GM19324 (cell line): ENCODE measurements around the gene CDH13.
A peak's percentile ranks its signal among the peaks of the same experiment; 100 is the strongest.

Experiments
- ATAC-seq: cut with Tn5 transposase; IDR thresholded peaks from one replicate; pipeline ENCODE4 v1.9.1; 2021; ENCODE audit warnings: mild to moderate bottlenecking, moderate library complexity; ENCODE audit not compliant: unreplicated experiment, low FRiP score

CDH13 gene

DNA sequence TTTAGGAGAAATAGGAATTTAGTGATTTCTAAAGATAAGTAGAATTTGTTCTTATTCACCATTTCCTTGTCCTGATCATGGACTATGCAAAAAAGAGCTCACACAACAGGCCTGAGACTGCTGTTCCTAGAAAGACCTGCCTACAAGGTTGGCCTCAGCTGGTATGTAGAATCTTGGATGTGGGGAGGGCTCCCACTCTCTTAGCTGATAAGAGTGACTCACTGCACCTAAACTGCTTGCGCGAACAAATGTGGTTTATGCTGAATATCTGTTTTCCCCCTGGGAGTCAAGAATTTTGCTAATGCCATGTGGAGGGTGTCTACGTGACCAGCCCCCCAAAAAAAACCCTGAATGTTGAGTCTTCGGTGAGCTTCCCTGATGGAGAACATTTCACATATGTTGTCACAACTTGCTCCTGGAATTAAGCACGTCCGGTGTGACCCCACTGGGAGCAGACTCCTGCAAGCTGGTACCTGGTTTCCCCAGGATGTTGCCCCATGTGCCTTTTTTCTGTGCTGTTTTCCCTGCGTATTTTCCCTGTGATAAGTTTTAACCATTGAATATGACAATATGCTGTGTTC lies 1112.2 kb downstream of the CDH13 start:
- ATAC-seq: no peak

DNA sequence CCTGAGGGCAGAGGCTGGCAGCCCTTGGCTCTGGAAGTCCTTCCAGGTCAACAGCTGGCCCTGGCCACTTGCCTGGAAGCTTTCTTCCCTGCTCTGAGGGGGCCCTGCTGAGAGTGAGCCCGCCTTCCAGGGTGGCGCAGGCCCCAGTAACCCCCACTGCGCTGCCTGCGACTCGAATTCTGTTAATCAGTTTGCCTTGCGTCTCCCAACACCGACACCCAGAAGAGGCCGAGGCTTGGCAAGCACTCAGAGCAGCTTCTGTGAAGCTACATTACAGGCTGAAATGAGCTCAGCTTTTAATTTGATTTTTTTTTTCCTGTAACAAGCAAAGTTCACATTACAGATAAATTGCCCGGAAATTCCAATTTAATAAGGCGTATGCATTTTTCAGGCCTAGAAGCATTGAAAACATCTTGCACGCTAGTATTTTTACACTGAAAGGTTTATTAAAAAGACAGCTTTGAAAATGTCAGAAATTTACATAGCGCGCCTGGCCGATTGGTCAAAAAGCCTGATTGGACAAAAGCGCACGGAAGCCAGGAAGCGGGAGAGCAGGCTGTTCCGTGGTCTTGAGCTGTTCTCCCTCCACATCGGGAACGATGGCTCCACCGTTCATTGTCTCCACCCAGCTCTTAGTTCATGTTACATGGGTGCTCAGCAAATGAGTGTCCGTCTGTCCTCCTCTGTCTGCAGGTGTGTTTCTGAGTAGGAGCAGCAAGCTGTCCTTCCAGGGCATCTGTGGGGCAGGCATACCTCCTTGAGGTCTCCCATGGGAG lies 1115.5 kb downstream of the CDH13 start:
- no peak for ATAC-seq

DNA sequence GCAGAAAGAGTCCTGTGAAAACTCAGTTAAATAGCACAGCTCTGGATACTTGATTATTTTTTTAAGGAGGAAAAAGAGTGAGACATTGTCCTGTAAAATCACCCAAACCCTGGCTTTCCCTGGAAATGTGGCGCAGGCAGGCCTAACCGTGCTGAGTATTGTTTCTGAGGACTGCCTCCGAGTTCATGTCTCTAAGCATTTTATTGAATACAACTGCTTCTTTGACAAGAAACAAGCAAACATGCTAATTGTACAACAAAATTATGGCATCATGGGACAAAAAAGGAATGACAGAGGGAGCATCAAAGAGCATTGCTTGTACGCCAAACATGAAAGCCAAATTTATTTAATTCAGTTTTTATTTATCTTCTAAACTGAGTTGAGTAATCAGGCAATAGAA lies 1116.5 kb downstream of the CDH13 start:
- ATAC-seq: no peak

DNA sequence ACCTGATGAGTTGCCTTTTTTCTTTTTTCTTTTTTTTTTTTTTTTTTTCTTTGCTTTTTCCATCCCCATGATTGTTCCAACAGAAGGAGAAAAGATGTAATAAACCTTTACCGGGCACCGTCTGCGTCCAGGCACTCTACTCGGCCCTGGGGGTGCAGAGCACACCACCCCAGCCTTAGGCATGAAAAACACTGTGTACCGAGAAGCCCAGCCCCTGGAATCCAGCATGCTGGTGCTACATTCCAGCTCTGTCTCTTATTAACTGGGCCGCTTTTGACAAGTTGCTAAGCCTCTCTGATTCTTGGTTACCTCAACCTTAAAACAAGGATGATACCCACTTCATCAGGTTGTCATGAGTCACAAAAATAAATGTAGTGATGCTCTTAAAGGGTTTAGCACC lies 1117.0 kb downstream of the CDH13 start:
- ATAC-seq: no peak

DNA sequence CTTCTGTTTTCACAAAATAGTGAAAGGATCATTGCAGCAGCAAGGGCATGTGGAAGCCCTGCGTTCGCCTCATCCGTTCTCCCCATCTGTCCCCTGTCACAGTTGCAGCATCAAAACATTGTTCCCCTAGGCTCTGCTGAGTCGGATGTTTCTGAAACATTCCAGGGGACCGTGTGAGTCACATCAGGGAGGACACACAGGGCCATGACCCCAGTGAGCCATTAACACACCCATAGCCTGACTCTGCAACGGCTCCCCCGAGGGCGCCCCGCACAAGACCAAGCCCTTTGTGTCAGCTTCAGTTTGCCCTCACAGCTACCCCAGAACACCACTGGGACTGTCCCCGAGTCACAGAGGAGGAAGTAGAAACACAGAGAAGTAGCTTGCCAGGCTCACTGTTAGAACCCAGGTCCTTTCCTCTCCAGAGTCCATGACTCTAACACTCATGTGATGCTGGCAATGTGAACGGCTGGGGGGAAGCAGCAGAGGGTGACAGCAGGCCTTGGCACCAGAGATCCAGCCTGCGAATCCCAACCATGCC lies 1117.7 kb downstream of the CDH13 start:
- peak; percentile 49 for ATAC-seq

DNA sequence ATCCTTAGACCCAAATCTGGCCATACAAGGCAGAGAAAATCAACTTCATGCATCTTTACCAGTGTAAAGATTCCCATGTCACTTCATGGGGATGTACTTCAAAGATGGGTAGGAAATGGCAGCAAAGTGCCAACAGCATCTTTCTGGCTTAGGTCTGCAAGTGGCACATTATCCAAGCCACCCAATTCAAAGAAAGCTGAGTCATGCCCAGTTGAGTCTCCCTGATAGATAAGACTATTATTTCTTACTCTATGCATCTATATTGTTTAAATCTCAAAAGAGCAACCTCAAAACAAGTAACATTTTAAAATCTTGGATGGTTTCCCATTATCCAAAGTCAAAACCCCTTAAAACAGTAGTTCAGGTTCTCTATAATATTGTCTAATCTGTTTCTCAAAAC lies 1119.8 kb downstream of the CDH13 start:
- no peak for ATAC-seq

DNA sequence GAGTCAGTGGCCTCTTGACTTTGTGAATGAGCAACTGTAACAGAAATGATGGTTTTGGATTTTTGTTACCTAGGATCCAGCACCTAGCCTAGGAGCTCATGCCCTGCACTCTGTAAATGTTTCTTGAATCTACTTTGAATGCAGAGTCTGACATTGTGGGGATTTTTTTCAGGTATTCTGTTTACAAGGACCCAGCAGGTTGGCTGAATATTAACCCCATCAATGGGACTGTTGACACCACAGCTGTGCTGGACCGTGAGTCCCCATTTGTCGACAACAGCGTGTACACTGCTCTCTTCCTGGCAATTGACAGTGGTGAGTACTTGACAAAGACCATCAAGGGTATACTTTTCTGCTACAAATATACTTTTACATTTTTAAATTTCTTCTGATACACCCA lies 1121.2 kb downstream of the CDH13 start:
- ATAC-seq: no peak

DNA sequence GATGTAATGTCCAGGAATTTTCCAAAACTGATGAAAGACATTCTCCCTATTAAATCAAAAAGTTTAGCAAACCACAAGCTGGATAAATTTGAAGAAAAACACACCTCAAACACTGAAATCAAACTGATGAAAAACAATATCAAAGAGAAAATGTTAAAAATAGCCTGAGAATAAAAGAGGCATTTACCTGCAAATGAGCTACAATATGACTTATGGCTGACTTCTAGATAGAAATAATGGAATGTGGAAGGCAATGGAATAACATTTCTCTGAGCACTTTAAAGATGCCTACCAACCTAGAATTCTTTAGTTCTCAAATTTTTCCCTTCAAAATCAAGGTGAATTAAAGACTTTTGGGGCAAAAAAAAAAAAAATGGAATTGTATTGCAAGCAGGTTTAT lies 1128.6 kb downstream of the CDH13 start:
- ATAC-seq: no peak

DNA sequence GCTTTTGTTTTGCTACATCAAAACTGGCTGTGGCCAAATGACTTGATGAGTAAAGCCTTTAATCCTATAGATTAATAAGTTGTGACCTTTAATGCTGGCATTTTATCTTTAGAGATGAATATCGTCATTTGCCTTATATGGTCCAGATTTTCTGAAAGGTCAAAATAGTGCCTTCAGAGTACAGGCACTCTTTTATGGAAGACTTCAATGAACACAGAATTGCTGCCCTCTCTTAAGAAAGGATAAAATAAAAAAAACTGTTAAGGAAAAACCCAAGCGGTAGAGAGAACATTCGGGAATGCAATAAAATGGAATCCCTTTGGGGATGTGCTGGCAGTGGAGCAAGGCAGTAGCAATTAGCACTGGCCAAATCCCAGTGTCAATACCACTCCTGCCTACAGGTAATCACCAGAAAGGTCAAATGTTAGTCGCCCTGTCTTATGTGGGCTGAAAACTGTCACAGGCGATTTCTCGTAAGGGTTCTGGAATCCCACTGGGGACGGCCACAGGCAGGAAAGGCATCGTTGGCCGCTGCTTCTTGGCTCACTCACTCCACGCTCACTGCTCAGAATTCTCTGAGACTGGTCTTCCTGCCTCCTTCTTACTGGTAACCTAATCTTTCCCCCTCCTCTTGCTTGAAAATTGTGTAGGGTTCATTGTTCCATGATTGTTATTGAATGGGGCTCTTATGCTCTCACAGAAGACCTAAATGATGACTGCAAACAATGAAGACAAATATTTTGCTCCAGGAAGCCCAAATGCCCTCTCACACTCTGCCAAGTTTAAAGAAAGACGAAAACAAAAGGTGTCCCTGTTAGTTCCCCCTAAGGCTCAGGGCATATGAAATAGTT lies 1135.6 kb downstream of the CDH13 start:
- no peak for ATAC-seq

DNA sequence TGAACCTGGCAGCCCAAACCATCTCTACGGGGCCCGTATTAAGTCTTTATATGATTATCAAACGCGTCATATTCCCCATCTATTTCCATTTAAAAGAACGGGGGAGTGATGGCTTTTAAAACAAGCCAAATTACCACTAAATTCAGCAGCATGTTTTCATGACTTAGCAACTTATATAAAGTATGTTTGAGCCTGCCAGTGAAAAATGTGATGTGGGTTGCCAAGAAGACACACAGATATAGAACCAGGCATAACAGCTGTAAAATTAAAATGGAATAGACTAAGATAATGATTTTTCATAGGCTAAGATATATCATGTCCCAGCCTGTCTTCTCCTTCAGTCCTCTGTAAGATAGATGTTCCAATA lies 1136.2 kb downstream of the CDH13 start:
- no peak for ATAC-seq

DNA sequence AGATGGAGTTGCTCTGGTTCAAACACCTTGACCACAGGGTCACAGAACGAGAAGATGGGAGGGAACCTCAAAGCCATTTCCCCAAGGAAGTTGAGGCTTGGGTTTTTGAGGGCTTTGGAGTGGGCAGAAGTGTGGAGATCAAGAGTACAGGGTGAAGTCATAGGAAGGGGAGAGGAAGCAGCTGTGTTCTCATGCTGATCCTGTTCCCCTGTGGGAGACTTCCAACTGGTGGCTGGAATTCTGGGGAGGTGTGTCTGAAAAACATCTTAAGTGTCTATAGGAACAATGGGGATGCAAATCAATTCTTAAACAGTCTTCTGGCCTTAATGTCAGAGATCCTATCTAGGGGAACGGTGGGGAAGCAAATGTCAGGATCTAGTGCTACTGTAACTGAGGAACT lies 1142.2 kb downstream of the CDH13 start:
- no peak for ATAC-seq

DNA sequence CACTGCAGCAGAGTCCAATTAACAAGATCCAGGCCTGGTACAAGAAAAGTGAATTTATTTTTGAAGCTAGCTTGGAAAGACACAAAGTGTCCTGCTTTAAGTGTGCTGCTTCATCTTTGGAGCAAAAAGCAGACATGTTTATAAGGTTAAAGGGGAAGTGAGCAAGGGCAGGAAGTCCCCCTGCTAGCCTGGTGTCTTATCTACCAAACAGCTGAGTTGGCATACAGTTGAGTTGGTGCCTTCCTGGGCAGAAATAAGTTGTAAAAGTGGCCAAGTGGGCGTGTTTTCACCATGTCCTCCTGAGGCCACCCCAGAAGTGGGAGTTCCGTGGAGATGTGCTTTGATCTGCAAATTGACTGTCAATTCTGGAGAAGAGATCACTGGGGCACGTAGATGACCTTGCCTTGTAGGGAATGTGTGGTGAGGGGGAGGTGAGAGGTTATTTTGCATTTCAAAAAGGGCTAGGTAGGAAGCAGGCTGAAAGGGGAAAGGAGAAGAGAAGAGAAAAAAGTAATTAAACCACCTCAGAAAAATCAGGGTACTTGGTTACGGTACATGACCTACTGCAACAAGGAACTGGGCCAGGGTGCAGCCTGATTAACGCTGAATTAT lies 1142.7 kb downstream of the CDH13 start:
- ATAC-seq: no peak

DNA sequence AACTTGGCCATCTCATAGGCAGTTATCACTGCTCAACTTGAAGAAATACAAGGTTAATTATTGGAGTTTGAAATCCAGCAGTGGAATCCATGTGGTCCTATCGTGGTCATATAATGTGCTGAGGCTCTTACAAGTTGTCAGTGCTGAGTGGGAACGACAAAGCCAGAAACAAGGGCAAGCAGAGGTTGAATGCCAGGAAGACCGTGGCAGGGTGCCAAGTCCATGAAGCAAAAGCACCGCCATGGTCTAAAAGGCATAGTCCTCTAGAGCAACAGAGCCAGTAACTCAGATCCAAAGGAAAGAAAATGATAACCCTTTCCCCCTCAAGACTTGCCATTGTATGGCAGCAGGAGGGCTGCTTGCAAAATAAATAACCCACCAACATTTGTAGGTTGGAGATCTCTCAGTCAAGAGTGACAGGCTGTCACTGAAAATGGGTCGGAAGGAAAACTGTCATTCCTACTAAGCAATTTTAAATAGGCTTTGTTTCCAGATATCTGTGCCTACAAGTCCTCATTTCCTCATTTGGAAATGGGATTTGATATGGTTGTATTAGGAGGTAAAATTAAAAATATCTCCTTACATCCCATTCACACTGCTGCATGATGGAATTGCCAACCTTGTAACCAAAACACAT lies 1144.7 kb downstream of the CDH13 start:
- no peak for ATAC-seq

DNA sequence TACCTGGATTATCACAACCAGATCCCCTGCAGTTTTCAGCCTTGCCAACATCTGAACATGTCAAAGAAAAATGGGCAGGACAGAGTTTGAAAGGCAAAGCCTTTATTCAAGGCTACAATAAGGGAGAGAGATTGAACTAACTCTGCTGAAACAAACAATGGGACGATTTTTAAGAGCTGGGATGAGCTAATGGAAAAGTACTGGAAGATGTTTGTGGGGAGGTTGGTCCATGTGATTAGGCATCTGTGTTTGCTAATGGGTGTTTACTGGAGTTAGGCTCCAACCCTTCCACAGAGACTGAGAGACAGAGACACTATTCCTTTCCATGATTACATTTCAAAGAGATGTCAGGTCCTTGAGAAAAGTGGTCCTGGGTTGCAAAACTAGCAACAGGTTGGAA lies 1146.0 kb downstream of the CDH13 start:
- ATAC-seq: no peak

DNA sequence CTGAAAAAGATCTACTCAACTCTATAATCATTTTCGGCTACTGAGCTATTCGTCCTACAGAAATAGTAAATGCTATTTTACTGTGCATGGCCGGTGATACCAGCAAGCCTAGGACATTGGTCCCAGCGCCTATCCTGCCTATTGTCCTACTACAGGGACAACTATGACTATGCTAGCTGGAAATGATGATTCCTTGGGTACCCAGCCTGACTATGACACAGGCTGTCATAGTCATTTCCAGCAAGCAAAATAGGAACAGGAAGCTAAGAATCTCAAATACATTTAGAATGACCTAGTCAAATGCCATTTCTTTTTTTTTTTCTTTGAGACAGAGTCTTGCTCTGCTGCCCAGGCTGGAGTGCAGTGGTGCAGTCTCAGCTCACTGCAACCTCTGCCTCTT lies 1147.3 kb downstream of the CDH13 start:
- no peak for ATAC-seq

DNA sequence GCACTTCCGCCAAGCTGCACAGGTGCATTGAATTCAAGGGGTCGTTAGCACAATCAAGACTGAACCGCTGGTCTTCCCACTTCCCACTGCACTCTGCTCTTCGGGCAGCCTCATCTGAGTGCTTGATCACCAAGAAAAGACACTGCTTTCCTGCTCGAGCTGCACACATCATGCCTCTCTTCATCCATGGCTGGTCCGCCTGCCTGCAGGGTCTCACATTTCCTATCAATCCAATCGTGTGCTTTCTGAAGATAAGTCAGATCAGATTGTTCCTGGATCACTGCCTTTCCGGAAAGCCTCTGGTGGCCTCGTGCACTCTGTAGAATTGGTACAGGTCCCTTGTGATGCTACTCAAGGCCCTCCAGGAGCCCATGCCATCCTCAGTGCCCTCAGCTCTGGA lies 1150.2 kb downstream of the CDH13 start:
- no peak for ATAC-seq

DNA sequence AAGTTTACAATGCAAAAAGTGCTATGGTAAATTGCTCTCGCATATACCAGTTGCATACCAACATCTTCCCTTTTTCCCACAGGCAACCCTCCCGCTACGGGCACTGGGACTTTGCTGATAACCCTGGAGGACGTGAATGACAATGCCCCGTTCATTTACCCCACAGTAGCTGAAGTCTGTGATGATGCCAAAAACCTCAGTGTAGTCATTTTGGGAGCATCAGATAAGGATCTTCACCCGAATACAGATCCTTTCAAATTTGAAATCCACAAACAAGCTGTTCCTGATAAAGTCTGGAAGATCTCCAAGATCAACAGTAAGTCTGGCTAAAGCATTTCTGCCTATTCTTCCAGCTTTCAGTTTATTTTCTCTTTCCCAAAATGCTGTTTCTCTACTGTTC lies 1153.1 kb downstream of the CDH13 start:
- ATAC-seq: no peak

DNA sequence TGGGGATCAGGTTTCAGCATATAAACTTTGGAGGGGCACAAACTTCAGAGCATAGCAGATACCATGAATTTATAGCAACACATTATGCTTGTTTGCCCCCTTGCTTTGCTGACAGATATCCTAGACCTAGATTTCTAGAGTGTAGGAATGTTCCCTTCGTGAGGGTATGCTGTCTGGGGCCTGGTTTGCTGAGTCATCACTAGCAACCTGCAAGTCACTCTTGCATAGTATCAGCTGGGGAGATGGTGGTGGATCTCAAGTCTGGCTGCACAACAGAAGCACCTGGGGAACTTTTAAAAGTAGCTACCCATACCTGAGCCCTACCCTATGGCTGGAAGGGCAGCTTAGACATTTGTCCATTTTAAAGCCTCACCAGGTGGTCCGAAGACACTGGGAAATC lies 1158.7 kb downstream of the CDH13 start:
- no peak for ATAC-seq

DNA sequence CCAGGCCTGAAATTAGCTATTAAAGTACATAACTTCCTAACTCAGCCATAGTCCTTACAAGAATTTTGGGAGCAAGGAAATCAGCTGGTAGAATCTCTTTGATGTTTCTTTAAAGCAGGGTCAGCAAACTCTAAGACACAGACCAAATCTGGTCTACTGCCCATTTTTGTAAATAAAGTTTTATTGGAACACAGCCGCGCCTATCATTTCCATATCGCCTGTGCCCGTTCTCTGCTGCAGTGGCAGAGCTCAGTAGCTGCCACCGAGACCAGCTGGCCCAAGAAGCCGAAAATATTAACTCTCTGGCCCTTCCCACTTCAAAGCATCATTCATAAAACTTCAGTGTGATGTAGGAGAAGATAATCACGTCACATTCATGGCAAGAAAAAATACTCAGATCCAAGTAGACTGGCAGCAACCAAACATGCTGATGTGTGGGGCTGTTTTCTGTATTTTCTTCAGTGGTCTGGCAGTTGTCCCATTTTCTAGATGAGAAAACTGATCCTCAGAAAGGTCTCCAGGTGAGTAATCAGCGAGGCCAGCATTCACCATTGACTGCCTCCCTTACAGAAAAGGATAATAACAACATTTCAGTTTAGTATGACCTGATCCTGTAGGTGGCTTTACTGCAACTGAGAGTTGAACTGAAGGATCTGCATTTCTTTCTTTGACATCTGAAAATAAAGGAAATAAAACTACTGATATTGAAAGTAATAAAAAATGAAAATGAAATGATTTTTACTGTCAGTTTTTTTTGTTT lies 1163.1 kb downstream of the CDH13 start:
- no peak for ATAC-seq

DNA sequence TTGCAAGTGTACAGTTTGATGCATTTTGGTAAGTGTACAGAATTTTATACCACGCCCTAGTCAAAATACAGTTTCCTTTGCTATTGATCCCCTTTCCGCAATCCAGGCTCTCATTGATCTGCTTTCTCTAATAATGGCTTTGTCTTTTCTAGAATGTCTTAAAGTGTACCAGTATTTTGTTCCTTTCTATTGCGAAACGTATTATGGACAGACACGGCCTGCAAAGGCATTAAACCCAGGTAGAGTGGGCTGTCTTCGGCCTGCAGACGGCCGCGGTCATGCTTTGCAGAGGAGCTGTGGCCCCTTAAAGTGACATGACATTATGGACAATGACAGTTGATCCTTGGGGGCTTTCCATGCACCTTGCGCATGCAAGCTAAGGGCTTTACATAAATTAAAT lies 1165.1 kb downstream of the CDH13 start:
- ATAC-seq: no peak
